ENCODE data around the gene ORC5. TPM values are rescaled to one million over a fixed set of nuclear protein-coding genes. Genes with fewer than 3 reads are reported as not detected.

Gene ORC5
- total RNA-seq, 1 donor, result 25.5 TPM

GRCh38 chr7:104225451-104225850 lies 17.6 kb upstream of the ORC5 start:
- no peak for DNase-seq (ENCODE audit: low read depth)
- TF ChIP-seq, protein P1, sequence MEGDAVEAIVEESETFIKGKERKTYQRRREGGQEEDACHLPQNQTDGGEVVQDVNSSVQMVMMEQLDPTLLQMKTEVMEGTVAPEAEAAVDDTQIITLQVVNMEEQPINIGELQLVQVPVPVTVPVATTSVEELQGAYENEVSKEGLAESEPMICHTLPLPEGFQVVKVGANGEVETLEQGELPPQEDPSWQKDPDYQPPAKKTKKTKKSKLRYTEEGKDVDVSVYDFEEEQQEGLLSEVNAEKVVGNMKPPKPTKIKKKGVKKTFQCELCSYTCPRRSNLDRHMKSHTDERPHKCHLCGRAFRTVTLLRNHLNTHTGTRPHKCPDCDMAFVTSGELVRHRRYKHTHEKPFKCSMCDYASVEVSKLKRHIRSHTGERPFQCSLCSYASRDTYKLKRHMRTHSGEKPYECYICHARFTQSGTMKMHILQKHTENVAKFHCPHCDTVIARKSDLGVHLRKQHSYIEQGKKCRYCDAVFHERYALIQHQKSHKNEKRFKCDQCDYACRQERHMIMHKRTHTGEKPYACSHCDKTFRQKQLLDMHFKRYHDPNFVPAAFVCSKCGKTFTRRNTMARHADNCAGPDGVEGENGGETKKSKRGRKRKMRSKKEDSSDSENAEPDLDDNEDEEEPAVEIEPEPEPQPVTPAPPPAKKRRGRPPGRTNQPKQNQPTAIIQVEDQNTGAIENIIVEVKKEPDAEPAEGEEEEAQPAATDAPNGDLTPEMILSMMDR (IDR thresholded peaks at IDR 0.05; ENCODE audit: insufficient read depth, low read depth, low read length), result no peak
- no peak overlapping the region for H3K4me3 ChIP-seq (ENCODE audit: low read depth, low read length)

DNA sequence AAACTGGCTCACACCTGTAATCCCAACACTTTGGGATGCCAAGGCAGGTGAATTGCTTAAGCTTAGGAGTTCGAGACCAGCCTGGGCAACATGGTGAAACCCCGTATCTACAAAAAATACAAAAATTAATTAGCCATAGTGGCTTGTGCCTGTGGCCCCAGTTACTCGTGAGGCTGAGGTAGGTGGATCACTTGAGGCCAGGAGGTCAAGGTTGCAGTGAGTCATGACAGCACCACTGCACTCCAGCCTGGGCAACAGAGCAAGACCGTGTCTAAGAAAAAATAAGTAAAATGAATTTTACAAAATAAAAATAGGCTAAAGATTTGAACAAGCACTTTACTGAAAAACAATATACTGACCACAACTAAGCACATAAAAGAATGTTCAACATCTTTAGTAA lies 9.8 kb upstream of the ORC5 start:
- DNase-seq (ENCODE audit: low read depth), result no peak
- TF ChIP-seq, protein P1 (IDR thresholded peaks at IDR 0.05; ENCODE audit: insufficient read depth, low read depth, low read length), result no peak
- no peak overlapping the region for H3K4me3 ChIP-seq (ENCODE audit: low read depth, low read length)

GRCh38 chr7:104209063-104209462 lies 1.2 kb upstream of the ORC5 start:
- TF ChIP-seq, protein P1 (IDR thresholded peaks at IDR 0.05; ENCODE audit: insufficient read depth, low read depth, low read length), result no peak
- no peak for DNase-seq (ENCODE audit: low read depth)
- H3K4me3 ChIP-seq (ENCODE audit: low read depth, low read length), result no peak overlapping the region

DNA sequence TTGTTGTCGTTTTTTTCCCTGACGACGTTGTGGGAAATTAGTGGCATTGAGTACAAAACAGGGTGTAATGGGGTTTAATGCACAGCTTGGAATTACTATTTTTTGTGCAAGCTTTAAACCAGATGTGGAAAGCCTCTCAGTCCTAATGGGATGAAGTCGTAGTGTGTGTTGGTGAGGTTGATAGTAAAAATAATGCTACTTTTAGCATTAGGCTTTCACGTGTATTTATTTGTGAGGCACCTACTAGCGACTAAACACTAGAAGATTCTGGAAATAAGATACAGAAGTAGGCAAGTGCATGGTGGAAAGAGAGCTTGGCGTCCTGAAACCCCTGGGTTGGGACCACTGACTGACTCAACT lies 588 bp upstream of the ORC5 start:
- H3K4me3 ChIP-seq (ENCODE audit: low read depth, low read length), result peak overlapping the region; percentile 99
- no peak for DNase-seq (ENCODE audit: low read depth)
- TF ChIP-seq, protein P1 (IDR thresholded peaks at IDR 0.05; ENCODE audit: insufficient read depth, low read depth, low read length), result no peak

DNA sequence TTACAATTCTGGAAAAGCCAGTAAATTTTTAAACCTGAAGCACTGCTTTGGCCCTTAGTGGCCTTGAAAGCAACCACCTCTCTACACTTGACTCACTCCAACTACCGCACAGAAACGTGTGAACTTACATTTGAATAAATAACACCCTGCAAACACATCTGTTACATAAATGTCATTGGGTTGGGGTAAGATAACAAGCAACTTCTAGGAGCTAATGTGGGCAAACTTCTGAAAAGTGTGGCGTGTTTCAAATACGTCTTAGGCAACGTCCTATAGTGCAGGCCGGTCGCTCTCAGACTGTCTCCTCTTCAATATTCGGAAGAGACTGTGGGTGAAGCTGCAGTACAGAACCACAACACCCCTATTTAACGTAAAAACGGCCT lies 474 bp downstream of the ORC5 start:
- peak; percentile 32 for DNase-seq (ENCODE audit: low read depth)
- H3K4me3 ChIP-seq (ENCODE audit: low read depth, low read length), result peak overlapping the region; percentile 99
- TF ChIP-seq, protein P1 (IDR thresholded peaks at IDR 0.05; ENCODE audit: insufficient read depth, low read depth, low read length), result no peak

GRCh38 chr7:104206841-104207240 lies 972 bp downstream of the ORC5 start:
- TF ChIP-seq, protein P1 (IDR thresholded peaks at IDR 0.05; ENCODE audit: insufficient read depth, low read depth, low read length), result no peak
- H3K4me3 ChIP-seq (ENCODE audit: low read depth, low read length), result peak overlapping the region; percentile 99
- no peak for DNase-seq (ENCODE audit: low read depth)

- no peak for DNase-seq (ENCODE audit: low read depth)
- TF ChIP-seq, protein P1 (IDR thresholded peaks at IDR 0.05; ENCODE audit: insufficient read depth, low read depth, low read length), result no peak
- no peak overlapping the region for H3K4me3 ChIP-seq (ENCODE audit: low read depth, low read length)
Measured at GRCh38 chr7:104198673-104199278, 9.0 kb downstream of the ORC5 start.
